Ovary (tissue), 9 donors: ENCODE measurements around the gene PARVA. TPM values are rescaled to one million over a fixed set of nuclear protein-coding genes. Genes with fewer than 3 reads are reported as not detected.
"Not testable (repeated sequence)": the region's sequence is repeated elsewhere in the genome, so short reads cannot be mapped to it uniquely, and the experiment has no call there.

Experiments used
- DNase-seq, 5 donors: peaks; one replicate each; pipeline ENCODE4 v3.0.0-alpha.2; 2019 to 2020
- H3K27ac ChIP-seq, 2 donors: fragments of 200-600 bp; one replicate each; pipeline versions ENCODE4 v1.5.1 to v1.8.0; 2019 to 2022
- H3K27me3 ChIP-seq: fragments of 200-600 bp; one replicate; pipeline ENCODE4 v1.8.0; 2022
- H3K36me3 ChIP-seq: fragments of 200-600 bp; sonication (generic); one replicate; pipeline ENCODE4 v1.5.1; 2019
- H3K4me1 ChIP-seq: one replicate; pipeline ENCODE4 v1.8.1; 2013; ENCODE audit warnings: mild to moderate bottlenecking, moderate library complexity; ENCODE audit not compliant: insufficient read depth
- H3K4me3 ChIP-seq: fragments of 200-600 bp; sonication (generic); one replicate; pipeline ENCODE4 v1.5.1; 2017
- H3K9me3 ChIP-seq, 2 donors: fragments of 200-600 bp in 1 of 2; sonication (generic) in 1 of 2; one replicate each; pipeline versions ENCODE4 v1.5.1 to v1.8.1; 2013 to 2019; ENCODE audit warnings: mild to moderate bottlenecking in 1 of 2, moderate library complexity in 1 of 2
- EP300 ChIP-seq: sonication (generic); formaldehyde crosslinking; IDR thresholded peaks from one replicate; pipeline ENCODE4 v1.6.1; 2017; ENCODE audit warnings: antibody characterized with exemption
- POLR2A ChIP-seq: fragments of 450-650 bp; IDR thresholded peaks from one replicate; pipeline ENCODE4 v1.6.1; 2017; ENCODE audit warnings: antibody characterized with exemption, mild to moderate bottlenecking, moderate library complexity
- WGBS, 3 donors: extraction: QIAGEN DNeasy Blood & Tissue Kit in 1 of 3; methylation state at CpG; one replicate each; pipeline versions ENCODE4 v1.1.5 to v1.1.7; 2013 to 2017; 5-methylcytosine and 5-hydroxymethylcytosine counted together
- intact Hi-C, 4 donors: fragments of 100-400 bp; cut with DNase I; formaldehyde crosslinking; loops; one replicate each; pipeline versions ENCODE4 v1.11.0 to v1.15.1; 2022 to 2023
- polyA plus RNA-seq, 2 donors: library from polyadenylated mRNA; stranded (reverse); fragments of 200-250 nt in 1 of 2; fragments of 350-450 nt in 1 of 2; fragmentation: Illumina TruSeq in 1 of 2; extraction: RNeasy Lipid Tissue Mini Kit (QIAGEN cat#74804) in 1 of 2; gene quantifications; one replicate each; pipeline ENCODE4 v1.2.3, GENCODE V29; 2013 to 2014
- total RNA-seq, 7 donors: library from RNA; depleted of rRNA in 2 of 7; stranded (reverse); fragments of >200 nt in 2 of 7; fragmentation: NEBNext Ultra II Directional in 3 of 7; extraction: Animal tissue kit (Norgen Biotek cat#: 25700) in 3 of 7; gene quantifications; one replicate each; pipeline versions ENCODE4 v1.1.0 to v1.2.4, GENCODE V29; 2016 to 2023
- TF ChIP-seq, protein P1 (sequence below), 3 donors: fragments of 450-650 bp in 2 of 3; fragments of 200-600 bp in 1 of 3; IDR thresholded peaks; one replicate each; pipeline versions ENCODE4 v1.5.1 to v1.8.0; 2016 to 2022; ENCODE audit warnings: antibody characterized with exemption in 3 of 3, mild to moderate bottlenecking in 1 of 3
- donor health status: DM: no; HTN: no; CAD: no; lungs with moderate emphysema.
- donor health status: DM: no; HTN: no; CAD: no.
- donor health status: Bipolar disorder and iron deficiency.
- donor health status: DM: yes; HTN: yes; CAD: no.
- donor health status: DM: no; HTN: no; CAD: no.
- donor health status: DM: yes; HTN: yes; CAD: no.

PARVA gene
- total and polyA plus RNA-seq, 9 donors = 28.4 to 126 (median 89.8) TPM

DNA sequence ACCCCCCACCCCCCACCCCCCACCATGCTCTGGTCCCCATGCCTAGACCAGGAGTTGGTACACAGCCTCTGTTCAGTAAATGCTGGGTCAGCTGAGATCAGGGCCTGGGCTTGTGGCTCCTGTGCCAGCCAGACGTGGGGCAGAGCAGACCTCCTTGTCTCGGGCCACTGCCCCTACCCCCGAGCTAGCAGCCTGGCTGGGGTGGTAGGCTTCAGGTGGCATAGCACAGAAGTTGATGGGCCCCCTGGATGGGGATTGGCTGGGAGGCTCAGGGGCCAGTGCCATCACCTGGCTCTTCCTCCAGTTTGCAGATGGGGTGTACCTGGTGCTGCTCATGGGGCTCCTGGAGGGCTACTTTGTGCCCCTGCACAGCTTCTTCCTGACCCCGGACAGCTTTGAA is 139.9 kb downstream of the PARVA start:
- WGBS, 3 donors = 94 to 98% (median 95%) methylated on average over 4 of the region's 4 CpGs
- Histone ChIP-seq H3K9me3 (no peaks in the 10 kb centered on the region), H3K4me3 (no peak overlapping the region), H3K4me1 (no peaks in the 10 kb centered on the region), H3K27me3 (no peaks in the 10 kb centered on the region), H3K27ac (no peak overlapping the region), H3K36me3 (no peaks in the 10 kb centered on the region)
- intact Hi-C loops = loop anchor here in 1 of 4 donors (10.0 kb wide), 1 partner anchor 193 kb away; no protein-coding TSS in a partner anchor
- TF ChIP-seq, protein P1, sequence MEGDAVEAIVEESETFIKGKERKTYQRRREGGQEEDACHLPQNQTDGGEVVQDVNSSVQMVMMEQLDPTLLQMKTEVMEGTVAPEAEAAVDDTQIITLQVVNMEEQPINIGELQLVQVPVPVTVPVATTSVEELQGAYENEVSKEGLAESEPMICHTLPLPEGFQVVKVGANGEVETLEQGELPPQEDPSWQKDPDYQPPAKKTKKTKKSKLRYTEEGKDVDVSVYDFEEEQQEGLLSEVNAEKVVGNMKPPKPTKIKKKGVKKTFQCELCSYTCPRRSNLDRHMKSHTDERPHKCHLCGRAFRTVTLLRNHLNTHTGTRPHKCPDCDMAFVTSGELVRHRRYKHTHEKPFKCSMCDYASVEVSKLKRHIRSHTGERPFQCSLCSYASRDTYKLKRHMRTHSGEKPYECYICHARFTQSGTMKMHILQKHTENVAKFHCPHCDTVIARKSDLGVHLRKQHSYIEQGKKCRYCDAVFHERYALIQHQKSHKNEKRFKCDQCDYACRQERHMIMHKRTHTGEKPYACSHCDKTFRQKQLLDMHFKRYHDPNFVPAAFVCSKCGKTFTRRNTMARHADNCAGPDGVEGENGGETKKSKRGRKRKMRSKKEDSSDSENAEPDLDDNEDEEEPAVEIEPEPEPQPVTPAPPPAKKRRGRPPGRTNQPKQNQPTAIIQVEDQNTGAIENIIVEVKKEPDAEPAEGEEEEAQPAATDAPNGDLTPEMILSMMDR (IDR thresholded peaks at IDR 0.05) = no peak
- TF ChIP-seq EP300 (no peak), POLR2A (no peak)
- DNase-seq = no peak

DNA sequence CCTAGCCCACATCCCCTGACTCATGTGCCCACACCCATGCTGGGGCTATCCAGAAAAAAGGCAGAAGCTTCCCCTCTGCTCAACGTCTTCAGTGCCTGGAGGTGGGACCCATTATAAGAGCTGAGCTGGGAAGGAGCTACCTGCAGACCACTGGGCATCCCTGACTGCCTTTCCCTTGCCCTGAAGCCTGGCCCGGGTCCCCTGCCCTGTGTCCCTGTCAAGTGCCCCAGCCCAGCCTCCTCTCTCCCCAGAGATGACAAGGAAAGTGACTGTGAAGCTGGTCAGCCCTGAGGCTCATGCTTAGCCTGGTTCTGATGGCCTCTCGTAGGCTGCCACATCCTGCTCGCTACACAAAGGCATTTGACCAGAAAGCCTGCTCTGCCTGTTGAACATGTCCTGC is 140.4 kb downstream of the PARVA start:
- H3K9me3 ChIP-seq = no peaks in the 10 kb centered on the region
- intact Hi-C loops = loop anchor here in 1 of 4 donors (10.0 kb wide), 1 partner anchor 193 kb away; no protein-coding TSS in a partner anchor
- no peak overlapping the region for H3K27ac ChIP-seq
- no peaks in the 10 kb centered on the region for H3K27me3 ChIP-seq
- no peaks in the 10 kb centered on the region for H3K36me3 ChIP-seq
- no peaks in the 10 kb centered on the region for H3K4me1 ChIP-seq
- WGBS, 3 donors = 84 to 87% (median 87%) methylated on average over 4 of the region's 4 CpGs
- DNase-seq = no peak
- TF ChIP-seq POLR2A = no peak
- TF ChIP-seq, protein P1 (IDR thresholded peaks at IDR 0.05) = no peak
- TF ChIP-seq EP300 = no peak
- H3K4me3 ChIP-seq = no peak overlapping the region

DNA sequence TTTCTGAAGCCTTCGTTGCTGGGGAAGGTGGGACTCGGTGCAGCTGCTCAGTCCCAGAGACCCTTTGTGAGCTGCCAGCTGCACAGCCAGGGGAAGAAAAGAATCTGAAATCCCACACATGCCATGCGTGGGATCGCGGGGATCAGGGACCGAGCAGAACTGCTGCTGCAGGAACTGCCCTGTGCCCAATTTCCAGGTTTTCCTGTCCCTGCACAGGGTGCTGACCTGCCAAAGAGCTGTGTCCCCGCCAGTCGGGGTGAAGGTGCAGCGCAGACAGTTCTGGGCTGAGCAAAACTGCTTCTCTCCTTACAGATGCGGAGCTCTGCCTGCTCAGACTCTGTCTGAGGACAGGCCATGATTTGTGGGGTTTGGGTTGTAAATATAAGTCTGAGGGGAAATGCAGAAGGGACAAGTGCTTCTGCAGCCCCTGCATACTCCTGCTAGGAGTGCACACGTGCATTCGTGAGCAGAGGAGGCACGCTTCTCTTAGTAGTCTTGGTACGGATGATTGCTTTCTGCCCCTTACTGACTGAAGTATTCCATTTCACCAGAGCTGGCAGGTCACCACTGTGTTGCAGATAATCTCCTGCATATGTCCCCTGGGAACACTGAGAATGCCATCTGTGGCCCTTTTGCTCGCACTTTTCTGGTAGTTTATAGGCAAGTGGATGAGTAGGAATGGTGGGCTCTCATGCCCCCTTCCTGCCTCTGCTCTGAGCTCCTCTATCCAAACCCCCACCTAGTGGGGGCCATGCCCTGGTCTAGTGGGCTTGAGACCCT is 141.4 kb downstream of the PARVA start:
- Histone ChIP-seq H3K36me3 (no peaks in the 10 kb centered on the region), H3K9me3 (no peaks in the 10 kb centered on the region), H3K4me3 (no peak overlapping the region), H3K27ac (no peak overlapping the region), H3K27me3 (no peaks in the 10 kb centered on the region), H3K4me1 (no peaks in the 10 kb centered on the region)
- TF ChIP-seq, protein P1 (IDR thresholded peaks at IDR 0.05) = no peak
- TF ChIP-seq POLR2A = no peak
- no peak for TF ChIP-seq EP300
- DNase-seq = no peak
- intact Hi-C loops = loop anchor here in 1 of 4 donors (10.0 kb wide), 1 partner anchor 194 kb away; no protein-coding TSS in a partner anchor
- 89 to 92% (median 90%) methylated on average over 15 of the region's 15 CpGs for WGBS, 3 donors

DNA sequence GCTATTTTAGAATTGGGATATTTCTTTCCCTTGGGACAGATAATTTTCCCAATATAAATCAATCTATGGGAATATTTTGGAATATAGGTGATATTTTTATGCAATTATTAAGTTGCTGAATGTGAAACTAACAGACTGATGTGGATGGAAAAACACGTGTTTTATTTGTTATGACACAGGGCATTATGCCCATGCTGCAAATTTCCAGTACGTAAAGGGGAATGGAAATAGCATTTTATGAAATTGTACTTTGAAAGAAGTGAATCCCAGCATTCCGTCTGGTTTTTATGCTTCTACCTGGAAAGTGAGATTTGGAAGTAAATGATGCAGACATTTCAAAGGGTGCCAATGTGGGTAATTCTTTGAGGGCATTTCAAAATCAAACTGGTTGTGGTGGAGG is 142.7 kb downstream of the PARVA start:
- no peak overlapping the region for H3K4me3 ChIP-seq
- H3K4me1 ChIP-seq = no peaks in the 10 kb centered on the region

DNA sequence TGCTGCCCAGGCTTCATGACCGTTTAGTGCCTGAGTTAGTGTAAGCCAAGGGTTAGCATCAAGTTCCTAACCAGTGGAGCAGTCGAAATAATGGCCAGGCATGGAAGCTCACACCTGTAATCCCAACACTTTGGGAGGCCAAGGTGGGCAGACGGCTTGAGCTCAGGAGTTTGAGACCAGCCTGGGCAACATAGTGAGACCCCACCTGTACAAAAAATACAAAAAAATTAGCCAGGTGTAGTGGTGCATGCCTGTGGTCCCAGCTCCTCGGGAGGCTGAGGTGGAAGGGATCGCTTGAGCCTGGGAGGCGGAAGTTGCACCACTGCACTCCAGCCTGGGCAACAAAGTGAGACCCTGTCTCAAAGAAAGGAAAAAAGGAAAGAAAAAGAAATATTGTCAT is 143.2 kb downstream of the PARVA start:
- H3K27me3 ChIP-seq, H3K27ac ChIP-seq, intact Hi-C loops, H3K36me3 ChIP-seq, DNase-seq, H3K4me1 ChIP-seq, H3K9me3 ChIP-seq, H3K4me3 ChIP-seq: not testable (repeated sequence)
- 91 to 93% (median 93%) methylated on average over 6 of the region's 6 CpGs for WGBS, 3 donors

More for the DNA sequence above, 142.7 kb downstream of the PARVA start:
- Histone ChIP-seq H3K36me3 (no peaks in the 10 kb centered on the region), H3K9me3 (no peaks in the 10 kb centered on the region), H3K27ac (no peak overlapping the region), H3K27me3 (no peaks in the 10 kb centered on the region)
- intact Hi-C loops = no loop called here
- WGBS, 3 donors = 87 to 94% (median 88%) methylated on average over 3 of the region's 3 CpGs
- no peak for DNase-seq
- TF ChIP-seq EP300 = no peak
- no peak for TF ChIP-seq POLR2A
- TF ChIP-seq, protein P1 (IDR thresholded peaks at IDR 0.05) = no peak
